HG02981 (cell line): ENCODE measurements around the gene DNAH8.
"Not testable (repeated sequence)": the region's sequence is repeated elsewhere in the genome, so short reads cannot be mapped to it uniquely, and the experiment has no call there.

ENCODE experiments used
- ATAC-seq: cut with Tn5 transposase; IDR thresholded peaks from one replicate; pipeline ENCODE4 v1.9.1; 2021; ENCODE audit warnings: mild to moderate bottlenecking, moderate library complexity; ENCODE audit not compliant: unreplicated experiment

DNAH8 gene

DNA sequence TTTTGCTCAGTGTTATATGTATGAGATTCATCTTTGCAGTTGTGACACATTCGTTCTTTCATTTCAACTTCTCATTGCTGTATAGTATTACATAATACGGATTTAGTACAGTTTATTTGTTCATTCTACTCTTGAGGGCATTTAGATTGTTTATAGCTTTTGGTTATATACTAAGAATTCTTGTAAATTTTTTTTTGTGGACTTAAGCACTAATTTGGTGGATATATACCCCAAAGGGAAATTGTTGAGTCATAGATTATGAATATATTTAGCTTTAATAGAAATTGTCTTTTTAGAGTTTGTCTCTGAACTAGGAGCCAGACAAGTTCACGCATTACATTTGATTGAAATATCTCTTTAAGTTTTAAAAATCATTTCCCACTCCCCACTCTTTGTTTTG is 79.6 kb downstream of the DNAH8 start:
- no peak for ATAC-seq

DNA sequence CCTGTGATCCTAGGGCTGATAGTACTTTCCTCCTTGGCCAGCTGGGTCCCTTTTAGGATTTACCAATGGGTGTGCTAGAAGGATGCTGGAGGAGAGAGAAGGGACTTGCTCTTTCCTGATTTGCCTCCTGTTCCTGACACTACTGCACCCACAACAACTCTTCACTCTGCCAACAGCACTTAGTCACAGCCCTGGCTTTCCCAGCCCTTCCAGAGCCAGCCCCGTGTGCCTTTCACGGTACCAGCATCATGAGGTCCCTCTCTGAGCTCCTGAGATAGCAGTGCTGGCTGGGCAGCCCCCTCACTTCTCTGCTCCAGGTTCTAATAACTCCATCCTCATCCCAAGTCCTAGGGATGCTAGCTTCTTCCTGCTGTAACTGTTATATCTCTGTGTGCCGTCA is 80.9 kb downstream of the DNAH8 start:
- no peak for ATAC-seq

DNA sequence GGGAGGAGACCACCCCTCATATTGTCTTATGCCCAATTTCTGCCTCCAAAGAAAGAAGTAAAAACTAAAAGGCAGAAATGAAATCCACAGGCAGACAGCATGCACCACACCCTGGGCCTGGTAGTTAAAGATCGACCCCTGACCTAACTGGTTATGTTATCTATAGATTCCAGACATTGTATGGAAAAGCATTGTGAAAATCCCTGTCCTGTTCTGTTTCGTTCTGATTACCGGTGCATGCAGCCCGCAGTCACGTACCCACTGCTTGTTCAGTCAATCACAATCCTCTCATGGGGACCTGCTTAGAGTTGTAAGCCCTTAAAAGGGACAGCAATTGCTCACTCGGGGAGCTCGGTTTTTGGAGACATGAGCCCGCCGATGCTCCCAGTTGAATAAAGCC is 81.3 kb downstream of the DNAH8 start:
- ATAC-seq = not testable (repeated sequence)

DNA sequence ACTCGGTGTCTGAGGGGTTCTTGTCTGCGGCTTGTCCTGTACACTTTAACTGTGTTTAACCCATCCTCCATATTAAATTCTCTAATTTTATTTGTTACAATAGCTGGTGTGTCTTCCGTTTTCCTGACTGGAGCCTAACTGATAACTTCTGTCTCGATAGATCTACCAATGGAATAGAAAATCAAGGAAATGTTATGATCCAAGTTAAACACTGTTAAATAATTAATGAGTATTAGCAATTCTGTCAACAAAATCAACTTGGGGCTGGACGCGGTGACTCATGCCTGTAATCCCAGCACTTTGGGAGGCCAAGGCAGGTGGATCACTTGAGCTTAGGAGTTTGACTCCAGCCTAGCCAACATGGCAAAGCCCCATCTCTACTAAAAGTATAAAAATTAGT is 81.7 kb downstream of the DNAH8 start:
- no peak for ATAC-seq

DNA sequence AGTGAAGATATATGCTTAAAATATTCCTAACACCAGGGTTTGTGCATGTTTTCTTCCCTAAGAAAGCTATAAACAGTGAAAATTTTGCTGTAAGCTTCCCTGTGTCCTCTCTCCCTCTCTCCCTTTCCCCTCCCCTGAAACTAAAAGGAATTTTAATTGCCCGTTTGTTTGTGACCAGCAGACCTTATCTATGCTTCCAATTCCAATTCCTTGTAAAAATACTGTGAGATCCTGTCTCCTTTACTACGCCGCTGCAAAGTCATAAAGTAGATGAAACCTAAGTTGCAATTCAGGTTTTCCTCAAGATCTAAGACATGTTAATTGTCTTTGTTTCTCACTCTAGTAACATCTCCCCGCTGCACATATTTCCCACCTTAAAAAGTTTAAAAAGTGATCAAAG is 82.3 kb downstream of the DNAH8 start:
- no peak for ATAC-seq

DNA sequence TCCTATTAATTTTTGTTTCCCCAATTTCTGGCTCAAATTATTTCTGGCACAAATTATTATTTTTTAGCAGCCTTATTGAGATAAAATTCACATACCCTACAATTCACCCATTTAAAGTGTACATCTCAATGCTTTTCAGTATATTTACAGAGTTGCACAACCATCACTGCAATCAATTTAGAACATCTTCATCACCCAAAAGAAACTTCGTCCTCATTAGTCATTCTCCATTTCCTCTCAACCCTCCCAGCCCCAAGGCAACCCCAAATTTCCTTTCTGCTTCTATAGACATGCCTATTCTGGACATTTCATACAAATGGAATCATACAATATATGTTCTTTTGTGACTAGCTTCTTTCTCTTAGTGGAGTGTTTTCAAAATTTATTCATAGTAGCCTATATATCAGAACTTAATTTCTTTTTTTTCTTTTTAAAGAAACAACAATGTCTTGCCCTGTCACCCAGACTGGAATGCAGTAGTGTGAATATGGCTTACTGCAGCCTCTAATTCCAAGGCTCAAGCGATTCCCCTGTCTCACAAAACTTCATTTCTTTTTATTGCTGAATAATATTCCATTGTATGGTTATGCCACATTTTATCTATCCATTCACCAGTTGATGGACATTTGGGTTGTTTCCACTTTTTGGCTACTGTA is 84.5 kb downstream of the DNAH8 start:
- no peak for ATAC-seq

DNA sequence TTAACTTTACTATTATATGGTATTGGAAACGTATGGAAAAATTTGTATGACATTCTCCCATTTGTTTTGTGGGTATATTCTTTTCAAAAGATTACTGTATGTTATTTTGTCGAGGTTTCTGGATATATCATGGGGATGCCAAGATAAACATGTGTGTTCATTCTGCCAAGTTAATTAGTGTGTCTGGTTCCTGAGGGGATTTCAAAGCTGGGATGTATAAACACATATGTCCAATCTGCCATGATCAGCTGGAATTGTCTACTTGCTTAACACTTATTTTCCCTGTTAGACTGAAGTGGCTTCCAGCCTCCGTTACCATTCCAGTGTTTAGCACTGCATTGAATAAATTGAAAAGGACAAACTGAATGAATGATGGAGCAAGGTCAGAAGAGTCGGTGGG is 86.2 kb downstream of the DNAH8 start:
- no peak for ATAC-seq

DNA sequence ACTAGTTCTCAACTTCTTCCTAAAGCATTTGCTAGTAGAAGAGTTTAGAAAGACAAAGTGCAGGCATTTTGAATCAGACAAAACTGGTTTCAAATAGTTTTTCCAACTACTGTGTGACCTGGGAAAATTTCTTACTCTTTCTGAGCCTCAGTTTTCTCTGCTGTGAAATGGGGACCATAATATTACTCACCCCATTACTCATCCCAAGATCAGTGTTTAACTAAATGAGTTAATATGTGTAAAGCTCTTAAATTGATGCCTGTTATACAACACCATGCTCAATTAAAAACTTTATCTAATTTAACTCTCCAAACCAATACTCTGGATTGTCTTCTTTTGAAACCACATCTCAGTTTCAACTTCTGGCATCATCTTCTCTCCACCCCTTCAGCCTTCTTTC is 87.4 kb downstream of the DNAH8 start:
- ATAC-seq = no peak

DNA sequence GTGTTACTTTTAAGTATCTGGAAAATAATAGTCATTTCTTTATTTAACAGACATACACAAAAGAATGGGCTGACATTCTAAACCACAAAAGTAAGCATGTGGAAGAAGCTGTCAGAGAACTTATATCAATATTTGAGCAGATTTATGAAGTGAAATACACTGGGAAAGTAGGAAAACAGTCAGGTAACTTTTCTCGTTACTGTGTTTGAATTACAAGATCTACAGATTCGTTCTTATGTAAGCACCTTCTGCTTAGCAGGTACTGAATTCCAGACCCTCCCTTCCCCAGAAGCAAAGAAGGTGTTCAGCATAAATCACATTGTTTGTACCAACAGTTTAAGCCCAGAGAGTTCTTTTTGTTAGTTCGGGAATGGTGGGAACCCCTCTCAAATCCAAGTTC is 88.0 kb downstream of the DNAH8 start:
- ATAC-seq = no peak

DNA sequence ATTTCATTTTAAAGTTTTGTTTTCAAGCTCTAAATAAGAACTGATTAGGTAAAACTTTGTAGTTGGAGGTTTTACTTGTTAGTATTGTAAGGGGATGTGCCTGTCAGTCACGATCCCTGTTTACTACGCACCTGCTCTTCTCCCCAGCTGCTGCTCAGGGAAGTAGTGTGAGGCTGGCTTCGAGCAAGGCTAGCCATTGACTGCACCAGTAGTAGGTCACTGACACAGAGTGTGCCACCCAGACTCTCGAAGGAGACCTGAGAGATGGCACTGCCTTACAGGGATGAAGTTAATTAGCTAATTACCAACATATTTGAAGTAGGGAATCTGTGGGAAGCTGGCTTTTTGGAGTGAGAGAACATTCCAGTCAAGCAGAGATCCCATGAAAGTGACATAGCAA is 89.2 kb downstream of the DNAH8 start:
- no peak for ATAC-seq

DNA sequence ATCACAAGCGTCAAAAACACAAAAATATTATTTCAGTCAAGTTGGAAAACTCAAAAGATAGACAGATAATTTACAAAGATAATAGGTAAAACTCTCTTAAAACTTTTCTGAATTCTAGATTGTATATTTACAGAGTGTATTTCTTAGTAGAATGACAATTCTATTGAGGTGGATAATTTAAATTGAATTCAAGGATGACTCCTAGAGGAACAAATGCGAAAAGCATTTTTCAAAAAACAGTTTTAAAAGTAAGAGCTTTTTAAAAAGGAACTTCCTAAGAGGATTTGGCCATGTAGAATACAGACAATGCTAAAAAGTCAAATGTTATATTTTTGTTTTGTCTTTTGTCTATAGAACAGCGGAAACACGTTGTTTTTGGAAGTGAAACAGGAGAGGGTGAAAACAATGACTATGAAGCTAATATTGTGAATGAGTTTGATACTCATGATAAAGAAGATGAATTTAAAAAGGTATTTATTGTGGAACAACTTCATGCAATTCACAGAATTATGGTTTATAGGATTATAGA is 90.1 kb downstream of the DNAH8 start:
- no peak for ATAC-seq

DNA sequence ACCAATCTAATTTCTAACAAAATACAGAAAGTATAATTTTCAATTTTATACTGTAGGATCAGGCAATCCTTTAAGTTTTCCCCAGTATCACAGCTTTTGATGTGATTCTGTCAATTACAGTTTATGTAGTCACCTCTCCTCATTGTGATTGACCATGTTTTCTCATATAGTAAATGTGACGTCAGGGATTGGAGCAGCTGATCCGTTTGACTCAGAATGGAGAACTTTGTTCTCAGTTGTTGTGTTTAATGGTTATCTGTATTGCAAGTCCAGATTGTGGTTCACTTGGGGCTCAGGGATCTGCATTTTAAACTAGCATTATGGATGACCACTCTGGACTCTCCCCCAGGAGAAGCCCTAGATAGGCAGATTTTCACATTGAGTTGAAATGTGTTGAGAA is 90.6 kb downstream of the DNAH8 start:
- no peak for ATAC-seq

DNA sequence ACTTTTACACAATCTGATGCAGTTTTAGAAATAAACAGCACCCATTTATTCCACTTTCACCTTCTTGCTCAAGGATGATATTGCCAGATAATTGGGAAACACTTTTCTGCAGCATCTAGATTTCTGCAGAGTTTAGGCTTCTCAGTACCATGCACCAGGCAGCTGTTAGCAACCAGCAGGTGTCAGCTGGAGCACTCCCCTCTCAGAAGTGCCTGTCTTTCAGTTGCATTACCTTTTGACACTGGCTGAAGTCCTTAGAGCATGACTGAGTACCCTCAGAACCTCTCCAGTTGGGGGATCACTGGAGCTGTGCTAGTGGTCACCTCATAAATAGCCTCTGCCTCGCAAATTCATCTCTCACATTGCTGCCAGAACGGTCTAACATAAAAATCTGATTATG is 91.2 kb downstream of the DNAH8 start:
- no peak for ATAC-seq

DNA sequence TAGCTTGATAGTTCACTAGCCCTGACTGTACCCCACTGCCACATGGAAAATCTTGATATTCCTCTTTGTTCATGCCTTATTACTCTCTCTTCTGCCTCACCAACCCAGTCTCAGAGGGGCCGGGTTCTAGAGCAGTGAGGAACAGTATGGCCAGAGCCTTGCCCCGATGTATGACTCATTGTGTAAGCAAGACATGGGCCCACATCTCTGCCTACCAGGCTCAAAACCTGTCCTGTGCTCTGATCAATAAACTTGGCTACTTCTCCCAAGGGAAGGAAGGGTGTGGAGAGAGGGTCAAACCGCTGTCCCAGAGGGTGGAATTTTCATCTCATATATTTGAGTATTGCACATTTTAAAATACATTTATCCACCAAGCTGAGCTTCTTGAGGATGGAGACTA is 91.7 kb downstream of the DNAH8 start:
- ATAC-seq = no peak

DNA sequence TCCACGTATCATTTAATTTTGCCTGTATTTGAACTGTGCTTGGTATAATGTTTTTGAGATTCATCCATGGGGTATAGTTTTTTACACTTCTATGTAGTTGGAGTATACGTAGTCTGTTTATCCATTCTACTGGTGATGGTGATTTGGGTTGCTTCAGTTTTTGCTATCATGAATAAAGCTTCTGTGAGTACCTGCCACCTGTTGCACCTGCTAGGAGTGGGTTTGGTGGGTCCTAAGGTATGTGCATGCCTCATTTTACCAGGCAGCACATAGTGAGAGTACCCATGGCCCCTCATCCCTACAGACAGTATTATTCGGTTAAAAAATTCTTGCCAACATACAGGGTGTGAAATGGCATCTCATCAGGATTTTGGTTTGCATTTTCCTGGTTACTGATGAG is 92.9 kb downstream of the DNAH8 start:
- no peak for ATAC-seq

DNA sequence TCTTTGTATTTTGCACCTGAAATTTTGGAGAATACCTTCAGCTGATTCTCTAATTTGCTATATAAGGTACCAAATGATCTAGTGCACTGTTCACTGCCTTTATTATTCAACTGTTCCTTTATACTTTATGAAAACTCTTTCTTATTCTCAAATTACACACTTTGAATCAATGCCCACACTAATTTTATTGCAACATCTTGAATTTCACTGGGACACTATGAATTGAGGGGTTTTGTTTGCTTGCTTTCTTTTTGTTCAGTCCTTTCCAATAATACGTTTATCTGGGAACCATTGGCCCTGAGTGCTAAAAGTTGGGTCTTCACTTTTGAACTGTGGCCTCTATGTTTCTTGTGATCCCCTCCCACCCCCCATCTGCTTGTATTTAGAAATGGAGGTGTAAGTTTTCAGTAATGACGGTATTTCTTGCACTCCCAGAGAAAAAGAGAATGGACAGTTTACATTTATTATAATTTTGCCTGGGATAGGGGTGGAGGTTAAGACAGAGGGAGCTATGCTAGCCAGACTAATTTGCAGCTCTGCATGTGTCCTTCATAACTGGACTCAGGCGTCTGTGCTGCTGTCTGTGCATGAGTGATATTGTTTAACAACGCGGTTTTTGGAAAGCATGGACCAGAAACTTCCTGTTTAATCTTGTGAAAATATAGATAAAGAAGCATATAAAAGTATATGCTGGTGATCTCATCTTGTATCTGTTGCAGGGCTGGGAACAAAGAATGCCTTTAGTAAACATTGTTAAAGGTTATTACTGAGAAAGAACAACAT is 98.1 kb downstream of the DNAH8 start:
- no peak for ATAC-seq

DNA sequence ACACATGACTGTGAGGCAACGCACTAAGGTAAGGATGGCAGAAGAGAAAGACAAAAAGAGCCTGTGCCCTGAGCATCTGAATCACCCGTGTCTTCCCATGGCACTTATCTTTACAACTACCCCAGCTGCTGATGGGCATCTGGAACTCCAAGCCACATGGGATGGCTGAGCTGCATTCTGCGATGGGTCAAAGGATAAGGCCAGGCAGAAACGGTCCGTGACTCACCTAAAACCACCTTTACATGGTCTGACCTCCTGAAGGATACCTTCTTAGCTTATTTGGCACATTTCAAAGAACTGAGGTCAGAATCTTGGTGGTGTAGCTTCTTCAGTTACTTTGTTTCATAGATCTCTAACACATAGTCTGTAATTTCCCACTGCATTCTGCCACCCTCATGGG is 99.7 kb downstream of the DNAH8 start:
- ATAC-seq = no peak

DNA sequence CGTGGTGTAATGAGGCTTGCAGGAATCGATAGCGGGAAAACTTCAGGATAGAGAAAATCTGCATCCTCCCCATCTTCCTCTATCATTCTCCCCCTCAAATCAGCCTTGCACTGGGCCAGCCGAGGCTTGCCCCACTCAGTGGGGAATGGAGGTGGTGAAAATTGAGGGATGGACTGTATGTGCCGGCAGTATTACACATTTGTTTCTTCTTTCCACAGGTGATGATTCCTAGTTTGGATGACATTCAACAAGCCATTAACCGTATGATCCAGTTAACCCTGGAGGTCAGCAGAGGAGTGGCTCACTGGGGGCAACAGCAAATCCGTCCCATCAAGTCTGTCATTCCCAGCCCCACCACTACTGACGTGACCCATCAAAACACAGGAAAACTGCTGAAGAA is 100.1 kb downstream of the DNAH8 start:
- ATAC-seq = no peak

DNA sequence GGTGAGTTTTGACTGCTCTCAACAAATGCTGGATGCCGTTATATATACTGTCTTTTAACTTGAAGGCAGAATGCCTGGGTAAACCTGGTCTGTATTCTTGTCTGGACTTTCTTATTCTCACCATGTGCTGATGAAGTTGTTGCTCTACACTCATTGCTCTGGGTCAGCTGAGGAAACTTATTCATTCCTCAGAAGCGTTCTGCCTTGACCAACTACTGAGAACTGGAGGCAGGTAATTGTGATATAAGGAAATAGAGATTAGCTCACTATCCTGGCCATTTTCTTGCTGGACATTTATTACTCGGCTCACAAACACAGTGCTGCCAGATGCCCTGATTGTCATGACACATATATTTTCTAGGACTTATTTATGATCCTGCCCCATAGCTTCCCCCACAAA is 103.6 kb downstream of the DNAH8 start:
- no peak for ATAC-seq

DNA sequence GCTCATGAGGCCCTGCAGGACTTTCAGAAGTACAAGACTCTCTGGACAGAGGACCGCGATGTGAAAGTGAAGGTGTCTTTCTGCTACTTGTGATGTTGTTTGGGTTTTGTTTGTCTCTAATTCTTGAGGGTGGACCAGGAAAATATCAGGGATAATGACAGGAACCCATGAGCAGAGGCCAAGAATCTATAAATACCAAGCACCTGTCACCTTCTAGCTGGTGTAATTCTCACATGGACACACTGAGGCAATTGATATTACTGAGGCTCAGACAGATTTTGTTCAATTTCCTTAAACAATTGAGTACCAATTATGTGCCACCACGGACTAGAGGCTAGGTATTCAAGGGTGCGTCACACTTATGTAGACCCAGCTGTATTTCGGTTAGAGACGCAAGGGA is 107.9 kb downstream of the DNAH8 start:
- no peak for ATAC-seq

DNA sequence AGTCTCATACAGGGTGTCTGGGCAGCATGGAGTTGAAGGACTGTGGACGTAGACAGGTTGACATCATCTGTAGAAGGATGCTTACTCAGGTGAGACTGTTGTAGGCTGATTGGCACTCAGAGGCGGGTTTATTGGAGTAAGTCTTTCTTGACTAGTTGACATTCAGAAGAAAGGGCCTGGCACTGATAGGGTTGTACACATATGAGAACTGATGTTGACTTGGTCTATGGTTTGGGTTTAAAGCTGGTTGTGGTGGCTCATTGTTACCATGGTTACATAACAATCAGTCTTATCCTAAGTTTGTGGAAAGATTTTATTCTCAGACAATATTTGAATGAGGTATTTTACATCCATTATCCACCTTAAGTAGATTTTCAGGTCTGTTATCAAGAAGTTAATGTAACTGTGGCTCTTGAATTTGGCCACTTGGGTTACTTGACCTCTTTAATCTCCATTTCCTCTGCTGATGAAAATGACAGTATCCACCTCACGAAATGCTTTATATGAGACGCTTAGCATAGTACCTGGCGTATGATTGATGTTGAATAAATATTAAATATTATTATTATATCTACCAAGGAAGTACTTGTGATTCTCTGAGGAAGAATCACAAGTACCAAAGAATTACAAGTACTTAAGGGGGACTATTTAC is 109.3 kb downstream of the DNAH8 start:
- ATAC-seq = no peak

DNA sequence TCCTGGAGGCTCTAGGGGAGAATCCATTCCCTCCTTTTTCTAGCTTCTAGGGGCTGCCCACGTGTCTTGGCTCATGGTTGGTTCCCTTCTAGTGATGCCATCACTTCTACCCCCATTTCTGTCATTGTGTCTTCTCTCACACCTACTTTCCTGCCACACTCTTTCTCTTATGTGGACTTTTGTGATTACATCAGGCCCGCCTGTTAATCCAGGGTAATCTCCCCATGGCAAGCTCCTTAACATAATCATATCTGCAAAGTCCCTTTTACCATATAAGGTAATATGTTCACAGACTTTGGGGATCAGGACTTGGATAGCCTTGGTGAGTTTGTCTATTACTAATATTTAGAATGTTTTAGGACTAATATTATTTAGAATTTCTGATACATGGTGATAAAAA is 111.9 kb downstream of the DNAH8 start:
- ATAC-seq = no peak
